GM23338 (cell line): ENCODE measurements around the gene CNBD2. TPM values are rescaled to one million over a fixed set of nuclear protein-coding genes. Genes with fewer than 3 reads are reported as not detected.
"Not testable (repeated sequence)": the region's sequence is repeated elsewhere in the genome, so short reads cannot be mapped to it uniquely, and the experiment has no call there.

ENCODE experiments used
- ATAC-seq: fragments of 200-7000 bp; cut with Tn5 transposase; 3 replicates; pipeline ENCODE4 v1.9.1; 2020
- DNase-seq: peaks from one replicate; pipeline ENCODE4 v3.0.0-alpha.2; 2015; ENCODE audit warnings: low spot score
- H2AFZ ChIP-seq: fragments of 200-600 bp; sonication (generic); 2 replicates; pipeline ENCODE4 v1.8.0; 2016; ENCODE audit warnings: antibody characterized with exemption, mild to moderate bottlenecking, moderate library complexity
- H3F3A ChIP-seq: fragments of 200-600 bp; sonication (generic); replicated peaks from 2 replicates; pipeline ENCODE4 v1.8.0; 2017; ENCODE audit warnings: antibody characterized with exemption, mixed run types, low read depth
- H3K27ac ChIP-seq: fragments of 200-600 bp; sonication (generic); 2 replicates; pipeline ENCODE4 v1.6.1; 2016; ENCODE audit warnings: low read depth
- H3K27me3 ChIP-seq: fragments of 200-600 bp; sonication (generic); 2 replicates; pipeline ENCODE4 v1.8.0; 2016; ENCODE audit warnings: mild to moderate bottlenecking, mixed run types, moderate library complexity; ENCODE audit not compliant: insufficient read depth
- H3K36me3 ChIP-seq: fragments of 200-600 bp; sonication (generic); 2 replicates; pipeline ENCODE4 v1.8.0; 2016; ENCODE audit warnings: mild to moderate bottlenecking; ENCODE audit not compliant: insufficient read depth
- H3K4me1 ChIP-seq: fragments of 200-600 bp; sonication (generic); 2 replicates; pipeline ENCODE4 v1.8.0; 2016; ENCODE audit warnings: mild to moderate bottlenecking, moderate library complexity; ENCODE audit not compliant: insufficient read depth
- H3K4me2 ChIP-seq: fragments of 200-600 bp; sonication (generic); 2 replicates; pipeline ENCODE4 v1.7.1; 2017; ENCODE audit warnings: mixed run types
- H3K4me3 ChIP-seq: fragments of 200-600 bp; sonication (generic); 2 replicates; pipeline ENCODE4 v1.6.1; 2016; ENCODE audit warnings: mixed run types
- H3K79me2 ChIP-seq: fragments of 200-600 bp; sonication (generic); replicated peaks from 2 replicates; pipeline ENCODE4 v1.8.0; 2017; ENCODE audit warnings: mild to moderate bottlenecking; ENCODE audit not compliant: insufficient read depth
- H3K9me2 ChIP-seq: fragments of 200-600 bp; sonication (generic); 2 replicates; pipeline ENCODE4 v1.8.0; 2017; ENCODE audit not compliant: insufficient read depth
- H4K20me1 ChIP-seq: fragments of 200-600 bp; sonication (generic); replicated peaks from 2 replicates; pipeline ENCODE4 v1.8.0; 2017; ENCODE audit warnings: mild to moderate bottlenecking; ENCODE audit not compliant: insufficient read depth
- H3K27ac Mint-ChIP-seq: 2 replicates; pipeline ENCODE4 v1.8.0; 2020; ENCODE audit warnings: inconsistent platforms, mild to moderate bottlenecking, moderate library complexity, mixed read lengths
- H3K27me3 Mint-ChIP-seq: 3 replicates; pipeline ENCODE4 v1.8.0; 2022; ENCODE audit warnings: low read depth, mild to moderate bottlenecking, moderate library complexity, mixed read lengths, inconsistent platforms; ENCODE audit not compliant: insufficient read depth, poor library complexity
- H3K36me3 Mint-ChIP-seq: 3 replicates; pipeline ENCODE4 v1.8.0; 2021; ENCODE audit warnings: low read depth, mild to moderate bottlenecking, inconsistent platforms, moderate library complexity, mixed read lengths
- H3K4me1 Mint-ChIP-seq: 3 replicates; pipeline ENCODE4 v1.8.0; 2020; ENCODE audit warnings: mild to moderate bottlenecking, inconsistent platforms, mixed read lengths
- H3K4me3 Mint-ChIP-seq: 3 replicates; pipeline ENCODE4 v1.8.0; 2021; ENCODE audit warnings: moderate library complexity, mild to moderate bottlenecking, inconsistent platforms, mixed read lengths
- H3K9me3 Mint-ChIP-seq: 3 replicates; pipeline ENCODE4 v1.8.0; 2020; ENCODE audit warnings: moderate library complexity, mild to moderate bottlenecking, inconsistent platforms, mixed read lengths
- CREB1 ChIP-seq: fragments of 250-450 bp; sonication (Bioruptor Pico); IDR thresholded peaks from 2 replicates; pipeline ENCODE4 v1.5.0; 2020; ENCODE audit warnings: low read depth, mild to moderate bottlenecking, moderate library complexity
- JUNB ChIP-seq: IDR thresholded peaks from one replicate; pipeline ENCODE4 v1.6.1; 2016; ENCODE audit warnings: antibody characterized with exemption; ENCODE audit not compliant: unreplicated experiment
- NANOG ChIP-seq: IDR thresholded peaks from 2 replicates; pipeline ENCODE4 v1.6.1; 2016; ENCODE audit warnings: antibody characterized with exemption, borderline replicate concordance
- POLR2AphosphoS5 ChIP-seq: IDR thresholded peaks from 2 replicates; pipeline ENCODE4 v1.6.1; 2016; ENCODE audit warnings: antibody characterized with exemption, low read depth
- ZNF331 ChIP-seq: fragments of 250-450 bp; sonication (Bioruptor Pico); IDR thresholded peaks from 2 replicates; pipeline ENCODE4 v1.5.0; 2020; ENCODE audit warnings: low read depth, mild to moderate bottlenecking, moderate library complexity
- polyA plus RNA-seq: library from polyadenylated mRNA; unstranded; fragments of >200 nt; fragmentation: Nextera tagmentation; extraction: Ambion mirVana; gene quantifications from 2 replicates; pipeline ENCODE4 v1.2.1, GENCODE V29; 2016
- total RNA-seq: library from RNA; depleted of rRNA; stranded (reverse); fragments of >200 nt; shearing (Covaris generic); gene quantifications from 2 replicates; pipeline ENCODE4 v1.2.3, GENCODE V29; 2014
- TF ChIP-seq, protein P1 (sequence below): IDR thresholded peaks from one replicate; pipeline ENCODE4 v1.6.1; 2018; ENCODE audit warnings: antibody characterized with exemption; ENCODE audit not compliant: unreplicated experiment
- TF ChIP-seq, protein P2 (sequence below), 2 experiments: fragments of 200-600 bp in 1 of 2; sonication (generic) in 1 of 2; conservative IDR thresholded peaks; 2 replicates each; pipeline versions ENCODE4 v1.5.1 to v1.6.1; 2016 to 2017; ENCODE audit warnings: antibody characterized with exemption in 2 of 2, low read depth in 2 of 2, mild to moderate bottlenecking in 2 of 2, moderate library complexity in 1 of 2
- TF ChIP-seq, protein P3 (sequence below): IDR thresholded peaks from 2 replicates; pipeline ENCODE4 v1.6.1; 2016; ENCODE audit warnings: antibody characterized with exemption

Gene CNBD2
- total and polyA plus RNA-seq, 2 experiments from 2014 or later = 2.7 TPM; not detected in 1

DNA sequence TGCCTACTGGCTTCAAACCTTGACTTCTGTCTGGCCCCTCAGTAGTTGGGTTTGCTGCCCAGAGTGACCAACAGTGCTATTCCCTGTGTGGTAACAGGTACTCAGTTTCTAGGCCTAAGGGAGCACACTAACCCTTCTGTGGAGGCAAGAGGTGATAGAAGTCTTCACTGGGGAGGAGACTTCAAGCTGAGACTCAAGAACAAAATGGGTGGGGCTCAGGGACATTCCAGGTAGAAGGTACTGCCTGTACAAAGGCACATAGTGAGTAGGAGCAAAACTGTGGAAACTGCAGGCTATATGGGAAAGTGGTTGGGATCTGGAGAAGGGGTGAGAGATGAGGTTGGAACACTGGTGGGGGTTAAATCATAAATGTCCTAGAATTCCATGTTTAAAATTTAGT, 11.8 kb upstream of the CNBD2 start:
- Histone ChIP-seq H2AFZ (no peak overlapping the region), H3K4me3 (no peak overlapping the region), H3K27ac (no peak overlapping the region), H3K36me3 (no peaks in the 10 kb centered on the region), H4K20me1 (peaks cover 12% of the 10 kb centered on the region), H3K27me3 (no peaks in the 10 kb centered on the region), H3K4me1 (peaks cover 14% of the 10 kb centered on the region; the same call in 1 of the 2 replicates), H3K9me2 (no peaks in the 10 kb centered on the region), H3K4me2 (no peak overlapping the region), H3F3A (peaks cover 28% of the 10 kb centered on the region), H3K79me2 (peaks cover 19% of the 10 kb centered on the region)
- no peak for TF ChIP-seq POLR2AphosphoS5
- TF ChIP-seq, protein P1, sequence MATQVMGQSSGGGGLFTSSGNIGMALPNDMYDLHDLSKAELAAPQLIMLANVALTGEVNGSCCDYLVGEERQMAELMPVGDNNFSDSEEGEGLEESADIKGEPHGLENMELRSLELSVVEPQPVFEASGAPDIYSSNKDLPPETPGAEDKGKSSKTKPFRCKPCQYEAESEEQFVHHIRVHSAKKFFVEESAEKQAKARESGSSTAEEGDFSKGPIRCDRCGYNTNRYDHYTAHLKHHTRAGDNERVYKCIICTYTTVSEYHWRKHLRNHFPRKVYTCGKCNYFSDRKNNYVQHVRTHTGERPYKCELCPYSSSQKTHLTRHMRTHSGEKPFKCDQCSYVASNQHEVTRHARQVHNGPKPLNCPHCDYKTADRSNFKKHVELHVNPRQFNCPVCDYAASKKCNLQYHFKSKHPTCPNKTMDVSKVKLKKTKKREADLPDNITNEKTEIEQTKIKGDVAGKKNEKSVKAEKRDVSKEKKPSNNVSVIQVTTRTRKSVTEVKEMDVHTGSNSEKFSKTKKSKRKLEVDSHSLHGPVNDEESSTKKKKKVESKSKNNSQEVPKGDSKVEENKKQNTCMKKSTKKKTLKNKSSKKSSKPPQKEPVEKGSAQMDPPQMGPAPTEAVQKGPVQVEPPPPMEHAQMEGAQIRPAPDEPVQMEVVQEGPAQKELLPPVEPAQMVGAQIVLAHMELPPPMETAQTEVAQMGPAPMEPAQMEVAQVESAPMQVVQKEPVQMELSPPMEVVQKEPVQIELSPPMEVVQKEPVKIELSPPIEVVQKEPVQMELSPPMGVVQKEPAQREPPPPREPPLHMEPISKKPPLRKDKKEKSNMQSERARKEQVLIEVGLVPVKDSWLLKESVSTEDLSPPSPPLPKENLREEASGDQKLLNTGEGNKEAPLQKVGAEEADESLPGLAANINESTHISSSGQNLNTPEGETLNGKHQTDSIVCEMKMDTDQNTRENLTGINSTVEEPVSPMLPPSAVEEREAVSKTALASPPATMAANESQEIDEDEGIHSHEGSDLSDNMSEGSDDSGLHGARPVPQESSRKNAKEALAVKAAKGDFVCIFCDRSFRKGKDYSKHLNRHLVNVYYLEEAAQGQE = no peak
- TF ChIP-seq JUNB = no peak
- TF ChIP-seq NANOG = no peak
- no peak for TF ChIP-seq ZNF331 (CRISPR knock-in tag)
- TF ChIP-seq, protein P2, sequence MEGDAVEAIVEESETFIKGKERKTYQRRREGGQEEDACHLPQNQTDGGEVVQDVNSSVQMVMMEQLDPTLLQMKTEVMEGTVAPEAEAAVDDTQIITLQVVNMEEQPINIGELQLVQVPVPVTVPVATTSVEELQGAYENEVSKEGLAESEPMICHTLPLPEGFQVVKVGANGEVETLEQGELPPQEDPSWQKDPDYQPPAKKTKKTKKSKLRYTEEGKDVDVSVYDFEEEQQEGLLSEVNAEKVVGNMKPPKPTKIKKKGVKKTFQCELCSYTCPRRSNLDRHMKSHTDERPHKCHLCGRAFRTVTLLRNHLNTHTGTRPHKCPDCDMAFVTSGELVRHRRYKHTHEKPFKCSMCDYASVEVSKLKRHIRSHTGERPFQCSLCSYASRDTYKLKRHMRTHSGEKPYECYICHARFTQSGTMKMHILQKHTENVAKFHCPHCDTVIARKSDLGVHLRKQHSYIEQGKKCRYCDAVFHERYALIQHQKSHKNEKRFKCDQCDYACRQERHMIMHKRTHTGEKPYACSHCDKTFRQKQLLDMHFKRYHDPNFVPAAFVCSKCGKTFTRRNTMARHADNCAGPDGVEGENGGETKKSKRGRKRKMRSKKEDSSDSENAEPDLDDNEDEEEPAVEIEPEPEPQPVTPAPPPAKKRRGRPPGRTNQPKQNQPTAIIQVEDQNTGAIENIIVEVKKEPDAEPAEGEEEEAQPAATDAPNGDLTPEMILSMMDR (conservative IDR thresholded peaks at IDR 0.05; ENCODE audit: low read depth in 2 of 2) = no peak
- TF ChIP-seq CREB1 = no peak
- TF ChIP-seq, protein P3, sequence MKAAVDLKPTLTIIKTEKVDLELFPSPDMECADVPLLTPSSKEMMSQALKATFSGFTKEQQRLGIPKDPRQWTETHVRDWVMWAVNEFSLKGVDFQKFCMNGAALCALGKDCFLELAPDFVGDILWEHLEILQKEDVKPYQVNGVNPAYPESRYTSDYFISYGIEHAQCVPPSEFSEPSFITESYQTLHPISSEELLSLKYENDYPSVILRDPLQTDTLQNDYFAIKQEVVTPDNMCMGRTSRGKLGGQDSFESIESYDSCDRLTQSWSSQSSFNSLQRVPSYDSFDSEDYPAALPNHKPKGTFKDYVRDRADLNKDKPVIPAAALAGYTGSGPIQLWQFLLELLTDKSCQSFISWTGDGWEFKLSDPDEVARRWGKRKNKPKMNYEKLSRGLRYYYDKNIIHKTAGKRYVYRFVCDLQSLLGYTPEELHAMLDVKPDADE = no peak
- H3K27me3 Mint-ChIP-seq = peaks cover 14% of the 10 kb centered on the region
- H3K36me3 Mint-ChIP-seq = peaks cover 7% of the 10 kb centered on the region; the same call in 2 of the 3 replicates
- H3K27ac Mint-ChIP-seq = no peak overlapping the region
- no peak for DNase-seq
- no peak overlapping the region for H3K4me3 Mint-ChIP-seq
- peaks cover 13% of the 10 kb centered on the region for H3K4me1 Mint-ChIP-seq
- ATAC-seq = no peak
- H3K9me3 Mint-ChIP-seq = no peaks in the 10 kb centered on the region; the same call in 2 of the 3 replicates

DNA sequence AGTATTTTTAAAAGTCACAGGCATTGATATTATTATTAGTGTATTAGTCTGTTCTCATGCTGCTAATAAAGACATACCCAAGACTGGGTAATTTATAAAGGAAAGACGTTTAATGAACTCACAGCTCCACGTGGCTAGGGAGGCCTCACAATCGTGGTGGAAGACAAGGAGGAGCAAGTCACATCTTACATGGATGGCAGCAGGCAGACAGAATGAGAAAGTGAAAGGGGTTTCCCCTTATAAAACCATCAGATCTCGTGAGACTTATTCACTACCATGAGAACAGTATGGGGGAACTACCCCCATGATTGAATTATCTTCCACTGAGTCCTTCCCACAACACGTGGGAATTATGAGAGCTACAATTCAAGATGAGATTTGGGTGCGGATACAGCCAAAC, 9.1 kb upstream of the CNBD2 start:
- H3F3A ChIP-seq = peaks cover 11% of the 10 kb centered on the region; the same call in 1 of the 2 replicates
- H3K4me1 ChIP-seq, H3K27me3 ChIP-seq, H4K20me1 ChIP-seq, H3K4me3 ChIP-seq, H3K4me2 ChIP-seq, DNase-seq, H2AFZ ChIP-seq, H3K27ac ChIP-seq, H3K36me3 Mint-ChIP-seq, H3K4me1 Mint-ChIP-seq, H3K27ac Mint-ChIP-seq, H3K9me2 ChIP-seq, H3K4me3 Mint-ChIP-seq, H3K9me3 Mint-ChIP-seq, ATAC-seq, H3K79me2 ChIP-seq, H3K36me3 ChIP-seq: not testable (repeated sequence)
- peaks cover 10% of the 10 kb centered on the region for H3K27me3 Mint-ChIP-seq
